OCI-LY7 (cell line): Measurements from ENCODE around the gene NOMO2.
"Not testable (repeated sequence)": the region's sequence is repeated elsewhere in the genome, so short reads cannot be mapped to it uniquely, and the experiment has no call there.

Experiments
- CTCF ChIP-seq: fragments of 200-600 bp; sonication (generic); conservative IDR thresholded peaks from 2 replicates; pipeline ENCODE4 v1.5.1; 2014; ENCODE audit warnings: mild to moderate bottlenecking, antibody characterized with exemption, low read length, moderate library complexity, mixed read lengths
- EZH2phosphoT487 ChIP-seq: fragments of 200-600 bp; sonication (generic); IDR thresholded peaks from 2 replicates; pipeline ENCODE4 v1.6.1; 2018; ENCODE audit warnings: low read depth, borderline replicate concordance, mild to moderate bottlenecking, mixed run types, antibody characterized with exemption, low read length, moderate library complexity, mixed read lengths

GRCh38 chr16:18541912-18542311 lies 20.0 kb downstream of the NOMO2 start:
- TF ChIP-seq CTCF, EZH2phosphoT487: not testable (repeated sequence)
